Testis (tissue), 2 donors: Measurements from ENCODE around the gene HDGFL2.

Source experiments
- CTCF ChIP-seq, 3 experiments: fragments of 450-650 bp in 2 of 3; fragments of 200-600 bp in 1 of 3; sonication (generic) in 1 of 3; IDR thresholded peaks; one replicate each; pipeline ENCODE4 v1.5.1; 2016 to 2019; ENCODE audit warnings: antibody characterized with exemption in 3 of 3, mild to moderate bottlenecking in 2 of 3, moderate library complexity in 1 of 3
- POLR2A ChIP-seq: fragments of 450-650 bp; IDR thresholded peaks from one replicate; pipeline ENCODE4 v1.6.1; 2017; ENCODE audit warnings: antibody characterized with exemption, mild to moderate bottlenecking, moderate library complexity

- TF ChIP-seq CTCF (IDR thresholded peaks at IDR 0.05) (no peak), POLR2A (no peak)
Observed at GRCh38 chr19:4522291-4523002, 50.4 kb downstream of the HDGFL2 start.
